Endodermal cell (in vitro differentiated cells): ENCODE data around the gene DSN1. TPM values are rescaled to one million over a fixed set of nuclear protein-coding genes. Genes with fewer than 3 reads are reported as not detected.
"Not testable (repeated sequence)": the region's sequence is repeated elsewhere in the genome, so short reads cannot be mapped to it uniquely, and the experiment has no call there.

Source experiments
- DNase-seq: peaks from one replicate; pipeline ENCODE4 v3.0.0-alpha.2; 2017
- H3K27ac ChIP-seq: 2 replicates; pipeline ENCODE4 v1.5.1; 2013; ENCODE audit warnings: mild to moderate bottlenecking, low read depth, low read length, moderate library complexity
- H3K27me3 ChIP-seq: 2 replicates; pipeline ENCODE4 v1.6.1; 2013; ENCODE audit warnings: mild to moderate bottlenecking, low read length, moderate library complexity; ENCODE audit not compliant: insufficient read depth, control insufficient read depth, poor library complexity, severe bottlenecking
- H3K36me3 ChIP-seq: 2 replicates; pipeline ENCODE4 v1.7.0; 2013; ENCODE audit warnings: mild to moderate bottlenecking, low read length, moderate library complexity; ENCODE audit not compliant: control insufficient read depth, insufficient read depth
- H3K4me1 ChIP-seq: one replicate; pipeline ENCODE4 v1.7.0; 2013; ENCODE audit warnings: low read length; ENCODE audit not compliant: control insufficient read depth, insufficient read depth
- H3K4me3 ChIP-seq: 2 replicates; pipeline ENCODE4 v1.5.1; 2013; ENCODE audit warnings: mild to moderate bottlenecking, low read length, moderate library complexity
- H3K9ac ChIP-seq: 2 replicates; pipeline ENCODE4 v1.6.1; 2013; ENCODE audit warnings: mild to moderate bottlenecking, low read length, moderate library complexity; ENCODE audit not compliant: poor library complexity, severe bottlenecking; ENCODE audit errors: extremely low read depth
- H3K9me3 ChIP-seq: 2 replicates; pipeline ENCODE4 v1.6.1; 2013; ENCODE audit warnings: mild to moderate bottlenecking, low read length, moderate library complexity; ENCODE audit not compliant: control insufficient read depth
- H3K27ac Mint-ChIP-seq: 2 replicates; pipeline ENCODE4 v1.8.0; 2020; ENCODE audit warnings: mixed read lengths
- H3K27me3 Mint-ChIP-seq: 2 replicates; pipeline ENCODE4 v1.8.0; 2021; ENCODE audit warnings: mild to moderate bottlenecking, mixed read lengths; ENCODE audit not compliant: insufficient read depth
- H3K36me3 Mint-ChIP-seq: 2 replicates; pipeline ENCODE4 v1.8.0; 2020; ENCODE audit warnings: low read depth, mixed read lengths
- H3K4me1 Mint-ChIP-seq: 2 replicates; pipeline ENCODE4 v1.8.0; 2020; ENCODE audit warnings: mixed read lengths
- H3K4me3 Mint-ChIP-seq: 2 replicates; pipeline ENCODE4 v1.8.0; 2020; ENCODE audit warnings: mild to moderate bottlenecking, moderate library complexity, mixed read lengths
- H3K9me3 Mint-ChIP-seq: 2 replicates; pipeline ENCODE4 v1.8.0; 2020; ENCODE audit warnings: mild to moderate bottlenecking, mixed read lengths
- WGBS, 2 experiments: methylation state at CpG; one replicate each; pipeline versions ENCODE4 v1.1.5 to v1.1.7; 2013; ENCODE audit warnings: missing lambda C conversion rate in 2 of 2, mixed read lengths in 1 of 2; ENCODE audit not compliant: insufficient coverage in 1 of 2, insufficient read length in 1 of 2; 5-methylcytosine and 5-hydroxymethylcytosine counted together
- total RNA-seq, 2 donors: library from RNA; stranded (reverse); fragmentation: NEBNext Ultra II Directional in 1 of 2; extraction: Animal tissue kit (Norgen Biotek cat#: 25700) in 1 of 2; gene quantifications; 2 replicates in 1 of 2; 3 replicates in 1 of 2; pipeline ENCODE4 v1.2.1, GENCODE V29; 2021
- TF ChIP-seq, protein P1 (sequence below): fragments of 200-600 bp; sonication (generic); conservative IDR thresholded peaks from 2 replicates; pipeline ENCODE4 v1.5.0; 2021; ENCODE audit warnings: antibody characterized with exemption, mild to moderate bottlenecking

DSN1 gene
- total RNA-seq, 2 donors from 2014 or later: 21.4 to 32.4 TPM

DNA sequence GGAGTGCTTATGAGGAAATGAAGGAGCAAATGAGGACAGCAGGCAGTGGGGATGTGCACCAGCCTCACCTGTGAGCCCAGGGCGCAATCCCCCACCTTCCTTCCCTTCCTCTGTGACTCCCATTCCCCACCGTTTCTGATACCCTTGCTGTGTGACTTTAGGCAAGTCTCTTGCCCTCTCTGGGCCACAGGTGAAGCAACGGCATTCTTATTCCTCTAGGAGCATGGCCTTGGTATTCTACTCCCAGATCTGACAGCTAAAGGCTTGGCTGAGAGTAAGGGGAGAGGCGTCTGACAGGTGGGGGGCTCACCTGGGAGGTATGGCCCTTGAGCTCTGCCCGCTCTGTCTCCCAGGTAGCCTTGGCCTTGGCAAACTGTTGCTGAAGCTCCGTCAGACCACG is 30.9 kb upstream of the DSN1 start:
- no peaks in the 10 kb centered on the region for H3K9me3 ChIP-seq
- DNase-seq: no peak
- H3K9ac ChIP-seq: no peak overlapping the region
- no peak overlapping the region for H3K4me3 Mint-ChIP-seq
- no peak overlapping the region for H3K27ac ChIP-seq
- peaks cover 85% of the 10 kb centered on the region for H3K36me3 ChIP-seq
- no peak overlapping the region for H3K4me3 ChIP-seq
- H3K27me3 Mint-ChIP-seq: no peaks in the 10 kb centered on the region
- H3K27me3 ChIP-seq: no peaks in the 10 kb centered on the region
- H3K4me1 ChIP-seq: no peaks in the 10 kb centered on the region
- peak overlapping the region; percentile 44 for H3K27ac Mint-ChIP-seq
- WGBS, 2 experiments: 91 to 98% methylated on average over 6 to 7 of the region's 7 CpGs
- TF ChIP-seq, protein P1, sequence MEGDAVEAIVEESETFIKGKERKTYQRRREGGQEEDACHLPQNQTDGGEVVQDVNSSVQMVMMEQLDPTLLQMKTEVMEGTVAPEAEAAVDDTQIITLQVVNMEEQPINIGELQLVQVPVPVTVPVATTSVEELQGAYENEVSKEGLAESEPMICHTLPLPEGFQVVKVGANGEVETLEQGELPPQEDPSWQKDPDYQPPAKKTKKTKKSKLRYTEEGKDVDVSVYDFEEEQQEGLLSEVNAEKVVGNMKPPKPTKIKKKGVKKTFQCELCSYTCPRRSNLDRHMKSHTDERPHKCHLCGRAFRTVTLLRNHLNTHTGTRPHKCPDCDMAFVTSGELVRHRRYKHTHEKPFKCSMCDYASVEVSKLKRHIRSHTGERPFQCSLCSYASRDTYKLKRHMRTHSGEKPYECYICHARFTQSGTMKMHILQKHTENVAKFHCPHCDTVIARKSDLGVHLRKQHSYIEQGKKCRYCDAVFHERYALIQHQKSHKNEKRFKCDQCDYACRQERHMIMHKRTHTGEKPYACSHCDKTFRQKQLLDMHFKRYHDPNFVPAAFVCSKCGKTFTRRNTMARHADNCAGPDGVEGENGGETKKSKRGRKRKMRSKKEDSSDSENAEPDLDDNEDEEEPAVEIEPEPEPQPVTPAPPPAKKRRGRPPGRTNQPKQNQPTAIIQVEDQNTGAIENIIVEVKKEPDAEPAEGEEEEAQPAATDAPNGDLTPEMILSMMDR: no peak
- H3K9me3 Mint-ChIP-seq: no peaks in the 10 kb centered on the region
- H3K36me3 Mint-ChIP-seq: peaks cover 81% of the 10 kb centered on the region
- H3K4me1 Mint-ChIP-seq: no peaks in the 10 kb centered on the region

DNA sequence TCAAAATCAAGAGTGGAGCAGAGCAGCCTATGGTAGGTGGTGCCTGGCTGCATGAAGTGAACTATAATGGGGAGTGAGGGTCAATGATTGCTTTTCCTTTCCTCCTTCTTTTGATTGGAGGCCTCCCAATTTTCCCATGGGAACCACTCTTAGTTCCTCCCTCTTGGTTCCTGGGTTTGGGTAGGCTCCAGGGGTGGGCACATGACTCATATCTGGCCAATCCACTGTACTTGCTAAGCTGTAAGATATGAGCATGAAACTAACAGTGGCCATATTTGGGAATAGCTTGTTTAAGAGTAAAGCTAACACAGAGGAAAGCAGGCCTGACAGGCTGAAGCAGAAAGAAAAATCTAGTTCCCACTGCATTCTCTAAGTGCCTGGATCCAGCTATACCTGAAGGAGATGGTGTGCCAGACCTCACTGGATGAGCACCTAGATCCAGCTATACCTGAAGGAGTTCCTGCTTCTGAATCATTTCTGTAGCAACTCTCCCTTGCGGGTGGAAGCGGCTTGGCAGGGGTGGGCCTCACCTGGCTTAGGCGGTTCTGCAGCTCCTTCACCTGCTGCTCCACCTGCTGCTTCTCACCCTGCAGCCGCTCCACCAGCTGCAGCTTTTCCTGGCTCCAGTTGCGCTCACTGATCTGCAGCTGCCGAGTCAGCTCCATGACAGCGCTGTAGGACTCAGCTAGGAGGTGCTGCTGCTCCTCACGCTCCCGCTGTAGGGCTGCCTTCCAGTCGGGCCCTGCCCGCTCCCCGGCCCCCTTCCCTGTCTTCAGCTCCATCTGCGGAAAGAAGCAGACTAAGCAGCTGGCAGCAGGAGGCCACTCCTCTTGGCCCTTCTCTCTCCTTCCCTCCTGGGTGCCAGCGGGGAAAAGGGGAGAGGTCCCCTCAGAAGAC is 29.0 kb upstream of the DSN1 start:
- Histone ChIP-seq H3K27ac (no peak overlapping the region), H3K36me3 (peaks cover 86% of the 10 kb centered on the region), H3K9me3 (no peaks in the 10 kb centered on the region), H3K27me3 (no peaks in the 10 kb centered on the region), H3K4me3 (no peak overlapping the region), H3K9ac (no peak overlapping the region), H3K4me1 (no peaks in the 10 kb centered on the region)
- H3K36me3 Mint-ChIP-seq: peaks cover 84% of the 10 kb centered on the region
- TF ChIP-seq, protein P1: no peak
- H3K4me3 Mint-ChIP-seq: no peak overlapping the region
- H3K4me1 Mint-ChIP-seq: no peaks in the 10 kb centered on the region
- no peaks in the 10 kb centered on the region for H3K9me3 Mint-ChIP-seq
- no peaks in the 10 kb centered on the region for H3K27me3 Mint-ChIP-seq
- H3K27ac Mint-ChIP-seq: no peak overlapping the region
- DNase-seq: no peak
- 89 to 96% methylated on average over 12 to 14 of the region's 14 CpGs for WGBS, 2 experiments

DNA sequence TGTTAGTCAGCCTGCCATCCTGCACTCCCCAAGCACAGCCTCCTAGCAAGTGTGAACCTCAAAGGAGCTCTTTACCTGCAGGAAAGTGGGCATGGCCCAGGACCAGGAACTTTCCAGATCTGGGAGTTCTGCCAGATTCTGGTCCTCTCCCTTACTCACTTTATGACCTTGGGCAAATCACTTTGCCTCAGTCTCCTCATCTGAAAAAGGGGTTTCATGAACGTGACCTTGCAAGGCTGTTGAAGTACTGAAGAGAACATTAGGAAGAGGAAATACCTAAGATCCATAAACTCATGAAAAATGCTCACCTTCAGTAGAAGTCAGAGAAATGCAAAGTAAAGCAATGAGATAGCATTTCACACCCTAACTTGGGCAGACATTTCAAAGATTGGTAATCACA is 26.8 kb upstream of the DSN1 start:
- TF ChIP-seq, protein P1: no peak
- H3K27me3 ChIP-seq: no peaks in the 10 kb centered on the region
- peaks cover 82% of the 10 kb centered on the region for H3K36me3 ChIP-seq
- 100% methylated on average over 1 of the region's 1 CpG; no CpG with 5 or more reads in 1 of the 2 experiments for WGBS, 2 experiments
- no peak for DNase-seq
- H3K27ac ChIP-seq: no peak overlapping the region
- Mint-ChIP-seq H3K4me1 (peaks cover 8% of the 10 kb centered on the region), H3K36me3 (peaks cover 83% of the 10 kb centered on the region), H3K27ac (no peak overlapping the region), H3K4me3 (no peak overlapping the region), H3K27me3 (no peaks in the 10 kb centered on the region), H3K9me3 (no peaks in the 10 kb centered on the region)
- H3K9me3 ChIP-seq: no peaks in the 10 kb centered on the region
- H3K4me1 ChIP-seq: peaks cover 4% of the 10 kb centered on the region
- no peak overlapping the region for H3K4me3 ChIP-seq
- H3K9ac ChIP-seq: no peak overlapping the region

DNA sequence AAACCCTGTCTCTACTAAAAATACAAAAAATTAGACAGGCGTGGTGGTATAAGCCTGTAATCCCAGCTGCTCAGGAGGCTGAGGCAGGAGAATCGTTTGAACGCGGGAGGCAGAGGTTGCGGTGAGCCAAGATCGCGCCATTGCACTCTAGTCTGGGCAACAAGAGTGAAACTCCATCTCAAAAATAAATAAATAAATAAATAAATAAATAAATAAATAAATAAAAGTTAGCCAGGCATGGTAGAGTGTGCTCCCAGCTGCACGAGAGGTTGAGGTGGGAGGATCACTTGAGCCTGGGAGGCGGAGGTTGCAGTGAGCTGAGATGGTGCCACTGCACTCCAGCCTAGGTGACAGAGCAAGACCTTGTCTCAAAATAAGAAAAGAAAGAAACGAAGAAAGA is 25.8 kb upstream of the DSN1 start:
- H3K27me3 Mint-ChIP-seq, H3K27ac Mint-ChIP-seq, H3K9me3 ChIP-seq, H3K4me1 Mint-ChIP-seq, H3K4me3 Mint-ChIP-seq, H3K27me3 ChIP-seq, H3K9ac ChIP-seq, H3K27ac ChIP-seq, H3K9me3 Mint-ChIP-seq, H3K4me1 ChIP-seq, DNase-seq, H3K4me3 ChIP-seq: not testable (repeated sequence)
- H3K36me3 Mint-ChIP-seq: peaks cover 81% of the 10 kb centered on the region
- H3K36me3 ChIP-seq: peaks cover 75% of the 10 kb centered on the region
- WGBS, 2 experiments: 93 to 97% methylated on average over 7 to 9 of the region's 10 CpGs
